GM21786 (cell line): ENCODE measurements around the gene NTNG1.
"Not testable (repeated sequence)": the region's sequence is repeated elsewhere in the genome, so short reads cannot be mapped to it uniquely, and the experiment has no call there.

Source experiments
- ATAC-seq: cut with Tn5 transposase; IDR thresholded peaks from one replicate; pipeline ENCODE4 v1.9.1; 2021; ENCODE audit not compliant: unreplicated experiment

The NTNG1 gene

GRCh38 chr1:107142140-107142542, 1.3 kb downstream of the NTNG1 start:
- no peak for ATAC-seq

GRCh38 chr1:107142666-107143065, 1.8 kb downstream of the NTNG1 start:
- no peak for ATAC-seq

- no peak for ATAC-seq
Measured at GRCh38 chr1:107145637-107146036, 4.8 kb downstream of the NTNG1 start.

GRCh38 chr1:107147843-107148242, 7.0 kb downstream of the NTNG1 start:
- no peak for ATAC-seq

- no peak for ATAC-seq
Measured at GRCh38 chr1:107149946-107150345, 9.1 kb downstream of the NTNG1 start.

- no peak for ATAC-seq
Measured at GRCh38 chr1:107151295-107151694, 10.5 kb downstream of the NTNG1 start.

GRCh38 chr1:107152395-107152794, 11.6 kb downstream of the NTNG1 start:
- ATAC-seq, result no peak

GRCh38 chr1:107153014-107153413, 12.2 kb downstream of the NTNG1 start:
- no peak for ATAC-seq

- no peak for ATAC-seq
Measured at GRCh38 chr1:107158496-107158895, 17.7 kb downstream of the NTNG1 start.

GRCh38 chr1:107158991-107159390, 18.2 kb downstream of the NTNG1 start:
- no peak for ATAC-seq

GRCh38 chr1:107162745-107163144, 21.9 kb downstream of the NTNG1 start:
- ATAC-seq, result no peak

- ATAC-seq, result not testable (repeated sequence)
Measured at GRCh38 chr1:107164901-107165300, 24.1 kb downstream of the NTNG1 start.

- ATAC-seq, result no peak
Measured at GRCh38 chr1:107169615-107170014, 28.8 kb downstream of the NTNG1 start.

GRCh38 chr1:107171333-107171732, 30.5 kb downstream of the NTNG1 start:
- ATAC-seq, result no peak

- no peak for ATAC-seq
Measured at GRCh38 chr1:107172450-107173170, 31.8 kb downstream of the NTNG1 start.

GRCh38 chr1:107175102-107175909, 34.5 kb downstream of the NTNG1 start:
- no peak for ATAC-seq

- no peak for ATAC-seq
Measured at GRCh38 chr1:107181253-107181969, 40.6 kb downstream of the NTNG1 start.

GRCh38 chr1:107183011-107183410, 42.2 kb downstream of the NTNG1 start:
- no peak for ATAC-seq

GRCh38 chr1:107184888-107185287, 44.0 kb downstream of the NTNG1 start:
- ATAC-seq, result no peak

- ATAC-seq, result no peak
Measured at GRCh38 chr1:107187399-107187798, 46.6 kb downstream of the NTNG1 start.

- no peak for ATAC-seq
Measured at GRCh38 chr1:107188160-107188559, 47.3 kb downstream of the NTNG1 start.

GRCh38 chr1:107194380-107194779, 53.5 kb downstream of the NTNG1 start:
- no peak for ATAC-seq
